ENCODE data around the gene FKBP8.

FKBP8 gene

GRCh38 chr19:18576383-18576782, 33.0 kb upstream of the FKBP8 start:
- WGBS (ENCODE audit: insufficient coverage) = 95% methylated on average over 7 of the region's 8 CpGs
- CTCF ChIA-PET = interaction anchor here (0.6 to 2.0 kb wide), 4 partner anchors 10 to 100 kb away, joined by 3 to 10 read pairs (median 4); partner anchors contain the start of gene REX1BD
- no peak overlapping the region for H3K27ac ChIP-seq (ENCODE audit: insufficient read depth in 1 of 2, low read depth in 1 of 2, low read length in 2 of 2, poor library complexity in 1 of 2, severe bottlenecking in 2 of 2)
- H3K4me3 ChIP-seq (ENCODE audit: control insufficient read depth in 1 of 7, extremely low read depth in 1 of 7, insufficient read depth in 4 of 7, low read depth in 2 of 7, low read length in 6 of 7) = no peak overlapping the region
- H3K4me1 ChIP-seq (ENCODE audit: control extremely low read depth in 1 of 4, control insufficient read depth in 4 of 4, insufficient read depth in 4 of 4, low read length in 3 of 4) = peaks cover 7 to 16% (median 15%) of the 10 kb centered on the region in 4 experiments
- no peak for DNase-seq
- no peaks in the 10 kb centered on the region for H3K9me3 ChIP-seq (ENCODE audit: control extremely low read depth in 1 of 5, control insufficient read depth in 4 of 5, insufficient read depth in 2 of 5, low read depth in 1 of 5, low read length in 4 of 5)
- peaks cover 13 to 39% (median 30%) of the 10 kb centered on the region in 4 experiments for H3K36me3 ChIP-seq (ENCODE audit: control insufficient read depth in 4 of 4, insufficient read depth in 4 of 4, low read length in 3 of 4)
- no peaks in the 10 kb centered on the region for H3K27me3 ChIP-seq (replicated peaks in 2 of 5; ENCODE audit: control insufficient read depth in 4 of 5, insufficient read depth in 5 of 5, low read length in 4 of 5)
- POLR2A ChIA-PET = interaction anchor here (0.7 kb wide), 1 partner anchor 16 kb away, joined by 4 read pairs; no protein-coding TSS in a partner anchor

GRCh38 chr19:18574691-18575291, 31.4 kb upstream of the FKBP8 start:
- WGBS (ENCODE audit: insufficient coverage) = 98% methylated on average over 18 of the region's 18 CpGs
- CTCF ChIA-PET = interaction anchor here (6.3 kb wide), 1 partner anchor 15 kb away, joined by 43 read pairs; the partner anchor contains the start of gene REX1BD
- no peak overlapping the region for H3K27ac ChIP-seq (ENCODE audit: insufficient read depth in 1 of 2, low read depth in 1 of 2, low read length in 2 of 2, poor library complexity in 1 of 2, severe bottlenecking in 2 of 2)
- H3K27me3 ChIP-seq (replicated peaks in 2 of 5; ENCODE audit: control insufficient read depth in 4 of 5, insufficient read depth in 5 of 5, low read length in 4 of 5) = no peaks in the 10 kb centered on the region
- no peaks in the 10 kb centered on the region for H3K9me3 ChIP-seq (ENCODE audit: control extremely low read depth in 1 of 5, control insufficient read depth in 4 of 5, insufficient read depth in 2 of 5, low read depth in 1 of 5, low read length in 4 of 5)
- peaks cover 7 to 22% (median 20%) of the 10 kb centered on the region in 4 experiments for H3K4me1 ChIP-seq (ENCODE audit: control extremely low read depth in 1 of 4, control insufficient read depth in 4 of 4, insufficient read depth in 4 of 4, low read length in 3 of 4)
- DNase-seq = no peak
- POLR2A ChIA-PET = no interaction called here
- no peak overlapping the region for H3K4me3 ChIP-seq (ENCODE audit: control insufficient read depth in 1 of 7, extremely low read depth in 1 of 7, insufficient read depth in 4 of 7, low read depth in 2 of 7, low read length in 6 of 7)
- H3K36me3 ChIP-seq (ENCODE audit: control insufficient read depth in 4 of 4, insufficient read depth in 4 of 4, low read length in 3 of 4) = peaks cover 13 to 43% (median 30%) of the 10 kb centered on the region in 4 experiments

GRCh38 chr19:18571564-18572344, 28.4 kb upstream of the FKBP8 start, which contains the start of gene UBA52:
Gene UBA52 (plus strand): TSS chr19:18571857. CDS start chr19:18573301, 1,444 bp downstream.
- Histone ChIP-seq H3K36me3 (ENCODE audit: control insufficient read depth in 4 of 4, insufficient read depth in 4 of 4, low read length in 3 of 4) (peaks cover 23 to 63% (median 52%) of the 10 kb centered on the region in 4 experiments), H3K9me3 (ENCODE audit: control extremely low read depth in 1 of 5, control insufficient read depth in 4 of 5, insufficient read depth in 2 of 5, low read depth in 1 of 5, low read length in 4 of 5) (no peaks in the 10 kb centered on the region), H3K4me3 (ENCODE audit: control insufficient read depth in 1 of 7, extremely low read depth in 1 of 7, insufficient read depth in 4 of 7, low read depth in 2 of 7, low read length in 6 of 7) (peak within 1 kb of the TSS; percentile 68 to 99 (median 95)), H3K27ac (ENCODE audit: insufficient read depth in 1 of 2, low read depth in 1 of 2, low read length in 2 of 2, poor library complexity in 1 of 2, severe bottlenecking in 2 of 2) (peak within 1 kb of the TSS; percentile 79 to 96), H3K27me3 (replicated peaks in 2 of 5; ENCODE audit: control insufficient read depth in 4 of 5, insufficient read depth in 5 of 5, low read length in 4 of 5) (no peaks in the 10 kb centered on the region), H3K4me1 (ENCODE audit: control extremely low read depth in 1 of 4, control insufficient read depth in 4 of 4, insufficient read depth in 4 of 4, low read length in 3 of 4) (peaks cover 7 to 22% (median 20%) of the 10 kb centered on the region in 4 experiments)
- DNase-seq = peak; percentile 98 to 99 (median 99)
- POLR2A ChIA-PET = interaction anchor here (0.6 to 1.7 kb wide), 6 partner anchors 14 to 279 kb away, joined by 3 to 15 read pairs (median 4); partner anchors contain the start of genes ELL, KXD1 and REX1BD
- WGBS (ENCODE audit: insufficient coverage) = under 1% methylated on average over 70 of the region's 75 CpGs
- CTCF ChIA-PET = interaction anchor here (0.9 to 6.3 kb wide), 7 partner anchors 10 to 79 kb away, joined by 3 to 43 read pairs (median 5); partner anchors contain the start of gene REX1BD

GRCh38 chr19:18568367-18568766, 25.0 kb upstream of the FKBP8 start:
- CTCF ChIA-PET = no interaction called here
- no peak overlapping the region for H3K27ac ChIP-seq (ENCODE audit: insufficient read depth in 1 of 2, low read depth in 1 of 2, low read length in 2 of 2, poor library complexity in 1 of 2, severe bottlenecking in 2 of 2)
- H3K4me3 ChIP-seq (ENCODE audit: control insufficient read depth in 1 of 7, extremely low read depth in 1 of 7, insufficient read depth in 4 of 7, low read depth in 2 of 7, low read length in 6 of 7) = no peak overlapping the region
- POLR2A ChIA-PET = no interaction called here
- peaks cover 7 to 20% (median 16%) of the 10 kb centered on the region in 4 experiments for H3K4me1 ChIP-seq (ENCODE audit: control extremely low read depth in 1 of 4, control insufficient read depth in 4 of 4, insufficient read depth in 4 of 4, low read length in 3 of 4)
- peaks cover 15 to 60% (median 46%) of the 10 kb centered on the region in 4 experiments for H3K36me3 ChIP-seq (ENCODE audit: control insufficient read depth in 4 of 4, insufficient read depth in 4 of 4, low read length in 3 of 4)
- DNase-seq = no peak
- H3K27me3 ChIP-seq (replicated peaks in 2 of 5; ENCODE audit: control insufficient read depth in 4 of 5, insufficient read depth in 5 of 5, low read length in 4 of 5) = no peaks in the 10 kb centered on the region
- H3K9me3 ChIP-seq (ENCODE audit: control extremely low read depth in 1 of 5, control insufficient read depth in 4 of 5, insufficient read depth in 2 of 5, low read depth in 1 of 5, low read length in 4 of 5) = no peaks in the 10 kb centered on the region
- 96% methylated on average over 14 of the region's 15 CpGs for WGBS (ENCODE audit: insufficient coverage)

- H3K4me1 ChIP-seq (ENCODE audit: control extremely low read depth in 1 of 4, control insufficient read depth in 4 of 4, insufficient read depth in 4 of 4, low read length in 3 of 4) = peaks cover 0 to 7% (median 5%) of the 10 kb centered on the region in 4 experiments
- no peaks in the 10 kb centered on the region for H3K27me3 ChIP-seq (replicated peaks in 2 of 5; ENCODE audit: control insufficient read depth in 4 of 5, insufficient read depth in 5 of 5, low read length in 4 of 5)
- DNase-seq = no peak
- peaks cover 22 to 72% (median 49%) of the 10 kb centered on the region in 4 experiments for H3K36me3 ChIP-seq (ENCODE audit: control insufficient read depth in 4 of 4, insufficient read depth in 4 of 4, low read length in 3 of 4)
- ChIA-PET POLR2A (no interaction called here), CTCF (interaction anchor here (1.1 to 1.2 kb wide), 2 partner anchors 10 to 23 kb away, joined by 3 read pairs; partner anchors contain the start of gene KXD1)
- no peaks in the 10 kb centered on the region for H3K9me3 ChIP-seq (ENCODE audit: control extremely low read depth in 1 of 5, control insufficient read depth in 4 of 5, insufficient read depth in 2 of 5, low read depth in 1 of 5, low read length in 4 of 5)
- H3K4me3 ChIP-seq (ENCODE audit: control insufficient read depth in 1 of 7, extremely low read depth in 1 of 7, insufficient read depth in 4 of 7, low read depth in 2 of 7, low read length in 6 of 7) = no peak overlapping the region
- 100% methylated on average over 4 of the region's 8 CpGs for WGBS (ENCODE audit: insufficient coverage)
- H3K27ac ChIP-seq (ENCODE audit: insufficient read depth in 1 of 2, low read depth in 1 of 2, low read length in 2 of 2, poor library complexity in 1 of 2, severe bottlenecking in 2 of 2) = no peak overlapping the region
Measured at GRCh38 chr19:18566953-18567352, 23.6 kb upstream of the FKBP8 start.

- peaks cover 14 to 55% (median 32%) of the 10 kb centered on the region in 4 experiments for H3K36me3 ChIP-seq (ENCODE audit: control insufficient read depth in 4 of 4, insufficient read depth in 4 of 4, low read length in 3 of 4)
- 86% methylated on average over 12 of the region's 14 CpGs for WGBS (ENCODE audit: insufficient coverage)
- POLR2A ChIA-PET = no interaction called here
- no peaks in the 10 kb centered on the region for H3K9me3 ChIP-seq (ENCODE audit: control extremely low read depth in 1 of 5, control insufficient read depth in 4 of 5, insufficient read depth in 2 of 5, low read depth in 1 of 5, low read length in 4 of 5)
- H3K27me3 ChIP-seq (replicated peaks in 2 of 5; ENCODE audit: control insufficient read depth in 4 of 5, insufficient read depth in 5 of 5, low read length in 4 of 5) = no peaks in the 10 kb centered on the region
- H3K4me3 ChIP-seq (ENCODE audit: control insufficient read depth in 1 of 7, extremely low read depth in 1 of 7, insufficient read depth in 4 of 7, low read depth in 2 of 7, low read length in 6 of 7) = no peak overlapping the region
- no peak for DNase-seq
- H3K27ac ChIP-seq (ENCODE audit: insufficient read depth in 1 of 2, low read depth in 1 of 2, low read length in 2 of 2, poor library complexity in 1 of 2, severe bottlenecking in 2 of 2) = no peak overlapping the region
- H3K4me1 ChIP-seq (ENCODE audit: control extremely low read depth in 1 of 4, control insufficient read depth in 4 of 4, insufficient read depth in 4 of 4, low read length in 3 of 4) = peaks cover 5 to 18% (median 11%) of the 10 kb centered on the region in 4 experiments
- CTCF ChIA-PET = no interaction called here
Measured at GRCh38 chr19:18562086-18562485, 18.7 kb upstream of the FKBP8 start.
